Heart right ventricle (tissue), 16 donors: ENCODE data around the gene FREM1. TPM values are rescaled to one million over a fixed set of nuclear protein-coding genes. Genes with fewer than 3 reads are reported as not detected.

Experiments used
- ATAC-seq, 8 donors: fragments of 200-7000 bp; cut with Tn5 transposase; one replicate each; pipeline ENCODE4 v1.9.1; 2020; ENCODE audit warnings: mild to moderate bottlenecking in 8 of 8, moderate library complexity in 8 of 8, moderate number of reproducible peaks in 1 of 8
- DNase-seq, 2 donors: peaks; one replicate each; pipeline ENCODE4 v3.0.0-alpha.2; 2020
- H3K27ac ChIP-seq, 10 donors: fragments of 200-600 bp; sonication (generic) in 2 of 10; one replicate each; pipeline versions ENCODE4 v1.5.0 to v1.8.0; 2020 to 2022; ENCODE audit warnings: mild to moderate bottlenecking in 3 of 10
- H3K27me3 ChIP-seq, 7 donors: fragments of 200-600 bp; one replicate each; pipeline ENCODE4 v1.8.0; 2021 to 2022; ENCODE audit warnings: mild to moderate bottlenecking in 2 of 7
- H3K36me3 ChIP-seq, 9 donors: fragments of 200-600 bp; sonication (generic) in 1 of 9; one replicate each; pipeline versions ENCODE4 v1.5.0 to v1.8.0; 2020 to 2022; ENCODE audit warnings: mild to moderate bottlenecking in 2 of 9
- H3K4me1 ChIP-seq, 9 donors: fragments of 200-600 bp; sonication (generic) in 1 of 9; one replicate each; pipeline versions ENCODE4 v1.5.0 to v1.8.0; 2020 to 2022; ENCODE audit warnings: mild to moderate bottlenecking in 4 of 9
- H3K4me3 ChIP-seq, 10 donors: fragments of 200-600 bp; sonication (generic) in 2 of 10; one replicate each; pipeline versions ENCODE4 v1.5.0 to v1.8.0; 2020 to 2022; ENCODE audit warnings: mild to moderate bottlenecking in 7 of 10, moderate library complexity in 2 of 10
- H3K9me3 ChIP-seq, 11 donors: fragments of 200-600 bp in 10 of 11; sonication (generic) in 2 of 11; one replicate each; pipeline versions ENCODE4 v1.5.0 to v1.8.0; 2013 to 2022; ENCODE audit warnings: mild to moderate bottlenecking in 2 of 11, control low read depth in 1 of 11, moderate library complexity in 1 of 11
- WGBS, 2 donors: extraction: QIAGEN DNeasy Blood & Tissue Kit; methylation state at CpG; one replicate each; pipeline ENCODE4 v1.1.7; 2013; ENCODE audit warnings: inconsistent platforms in 1 of 2; 5-methylcytosine and 5-hydroxymethylcytosine counted together
- intact Hi-C, 10 donors: fragments of 100-400 bp; cut with DNase I; formaldehyde crosslinking; loops; one replicate each; pipeline versions ENCODE4 v1.11.1 to v1.14.2; 2022
- polyA plus RNA-seq, 2 donors: library from polyadenylated mRNA; stranded (reverse); fragments of 200-250 nt; gene quantifications; one replicate each; pipeline ENCODE4 v1.2.3, GENCODE V29; 2013
- total RNA-seq, 10 donors: library from RNA; stranded (reverse); fragmentation: NEBNext Ultra II Directional in 3 of 10; extraction: Animal tissue kit (Norgen Biotek cat#: 25700) in 3 of 10; gene quantifications; one replicate each; pipeline versions ENCODE4 v1.2.1 to v1.2.4, GENCODE V29; 2021 to 2023
- TF ChIP-seq, protein P1 (sequence below), 9 donors: fragments of 200-600 bp; sonication (generic) in 2 of 9; IDR thresholded peaks; one replicate each; pipeline versions ENCODE4 v1.5.0 to v1.8.0; 2021 to 2022; ENCODE audit warnings: antibody characterized with exemption in 9 of 9, mild to moderate bottlenecking in 5 of 9, moderate library complexity in 1 of 9
- donor health status: Arrhythmogenic right ventricular cardiomyopathy.
- donor health status: ischemic (EF 13 %, LVEDD 7.1; RV severe dilation, severe dysfunction).
- donor health status: healthy with polysubstance abuse.
- donor health status: DM: no; HTN: yes; CAD: no.
- donor health status: DM: no; HTN: no; CAD: no.
- donor health status: ischemic (EF 25% LVEDD 6.9; RV normal size, moderate dysfunction).
- donor health status: ischemic (EF 25% LVEDD 5.7; RV mildly dilated, moderate dysfunction).
- donor health status: healthy.
- donor health status: DM: yes; HTN: yes; CAD: no.
- donor health status: Ischemic cardiomyopathy.
- donor health status: ischemic (EF 35%, LVEDD 5.7; RV mildly dilated, moderate dysfunction).
- donor health status: nonischemic (EF 11% LVEDD 7.7; RV severe dilation, severe dysfunction).
- donor health status: DM: yes; HTN: yes; CAD: no.
- donor health status: PGD.
- donor health status: ischemic (EF 29% LVEDD 5.4; RV normal size, mild dysfunction).
- donor health status: nonischemic (EF 23%, LVEDD 6.1; RV moderate dilation, normal function).

Gene FREM1
- total and polyA plus RNA-seq, 12 donors = 0.59 to 5.9 (median 3.1) TPM

DNA sequence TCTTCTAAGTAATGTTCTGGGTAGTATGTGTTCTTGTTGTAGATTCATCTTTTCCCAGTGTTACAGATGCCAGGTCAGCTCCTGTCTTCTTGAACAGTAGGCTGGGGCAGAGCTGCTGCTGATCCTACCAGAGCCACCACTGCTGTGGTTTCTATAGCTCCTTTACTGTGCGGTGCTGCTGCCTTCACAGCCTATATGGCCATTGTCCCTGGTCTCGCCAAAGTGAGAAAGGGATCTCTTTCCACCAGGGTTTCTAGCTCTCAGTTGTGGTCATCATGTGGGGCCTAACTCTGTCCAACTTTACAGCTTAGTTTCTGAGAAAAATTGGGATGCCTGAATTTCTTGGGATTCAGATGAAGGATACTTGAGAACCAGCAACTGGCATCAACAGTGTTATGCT lies 116.8 kb downstream of the FREM1 start:
- intact Hi-C loops = no loop called here
- 93 to 98% methylated on average over 2 of the region's 2 CpGs for WGBS, 2 donors
- Histone ChIP-seq H3K4me1 (no peaks in the 10 kb centered on the region), H3K27me3 (peaks cover 0 to 3% (median 0%) of the 10 kb centered on the region in 7 donors), H3K4me3 (no peak overlapping the region), H3K9me3 (no peaks in the 10 kb centered on the region), H3K27ac (no peak overlapping the region), H3K36me3 (peaks cover 0 to 4% (median 0%) of the 10 kb centered on the region in 9 donors)
- DNase-seq (no peak), ATAC-seq (no peak)
- TF ChIP-seq, protein P1, sequence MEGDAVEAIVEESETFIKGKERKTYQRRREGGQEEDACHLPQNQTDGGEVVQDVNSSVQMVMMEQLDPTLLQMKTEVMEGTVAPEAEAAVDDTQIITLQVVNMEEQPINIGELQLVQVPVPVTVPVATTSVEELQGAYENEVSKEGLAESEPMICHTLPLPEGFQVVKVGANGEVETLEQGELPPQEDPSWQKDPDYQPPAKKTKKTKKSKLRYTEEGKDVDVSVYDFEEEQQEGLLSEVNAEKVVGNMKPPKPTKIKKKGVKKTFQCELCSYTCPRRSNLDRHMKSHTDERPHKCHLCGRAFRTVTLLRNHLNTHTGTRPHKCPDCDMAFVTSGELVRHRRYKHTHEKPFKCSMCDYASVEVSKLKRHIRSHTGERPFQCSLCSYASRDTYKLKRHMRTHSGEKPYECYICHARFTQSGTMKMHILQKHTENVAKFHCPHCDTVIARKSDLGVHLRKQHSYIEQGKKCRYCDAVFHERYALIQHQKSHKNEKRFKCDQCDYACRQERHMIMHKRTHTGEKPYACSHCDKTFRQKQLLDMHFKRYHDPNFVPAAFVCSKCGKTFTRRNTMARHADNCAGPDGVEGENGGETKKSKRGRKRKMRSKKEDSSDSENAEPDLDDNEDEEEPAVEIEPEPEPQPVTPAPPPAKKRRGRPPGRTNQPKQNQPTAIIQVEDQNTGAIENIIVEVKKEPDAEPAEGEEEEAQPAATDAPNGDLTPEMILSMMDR (IDR thresholded peaks at IDR 0.05) = no peak

DNA sequence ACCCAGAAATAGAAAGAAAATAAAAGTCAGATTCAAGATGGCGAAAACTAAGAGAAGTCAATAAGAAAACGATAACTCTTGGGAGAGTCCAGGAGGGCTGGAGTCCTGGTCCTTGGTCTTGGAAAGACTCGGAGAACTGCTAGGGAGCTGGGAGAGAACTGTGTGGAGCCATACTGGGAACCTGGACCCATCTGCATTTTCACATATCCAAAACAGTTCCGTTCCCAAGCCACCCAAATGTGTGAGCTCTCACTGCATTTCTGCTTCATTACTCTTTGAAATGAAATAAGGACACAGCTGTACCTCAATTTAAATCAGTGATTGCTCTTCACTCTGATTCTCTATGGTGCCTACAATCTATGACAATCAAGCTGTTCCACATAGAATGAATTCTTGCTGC lies 119.6 kb downstream of the FREM1 start:
- intact Hi-C loops = no loop called here
- TF ChIP-seq, protein P1 (IDR thresholded peaks at IDR 0.05) = no peak
- no peak for ATAC-seq
- 81 to 84% methylated on average over 4 of the region's 4 CpGs for WGBS, 2 donors
- H3K27me3 ChIP-seq = peaks cover 0 to 3% (median 0%) of the 10 kb centered on the region in 7 donors
- no peak for DNase-seq
- H3K4me3 ChIP-seq = no peak overlapping the region
- H3K4me1 ChIP-seq = no peaks in the 10 kb centered on the region
- H3K9me3 ChIP-seq = peaks cover 0 to 8% (median 0%) of the 10 kb centered on the region in 11 donors
- no peak overlapping the region for H3K27ac ChIP-seq
- peaks cover 0 to 7% (median 0%) of the 10 kb centered on the region in 9 donors for H3K36me3 ChIP-seq

DNA sequence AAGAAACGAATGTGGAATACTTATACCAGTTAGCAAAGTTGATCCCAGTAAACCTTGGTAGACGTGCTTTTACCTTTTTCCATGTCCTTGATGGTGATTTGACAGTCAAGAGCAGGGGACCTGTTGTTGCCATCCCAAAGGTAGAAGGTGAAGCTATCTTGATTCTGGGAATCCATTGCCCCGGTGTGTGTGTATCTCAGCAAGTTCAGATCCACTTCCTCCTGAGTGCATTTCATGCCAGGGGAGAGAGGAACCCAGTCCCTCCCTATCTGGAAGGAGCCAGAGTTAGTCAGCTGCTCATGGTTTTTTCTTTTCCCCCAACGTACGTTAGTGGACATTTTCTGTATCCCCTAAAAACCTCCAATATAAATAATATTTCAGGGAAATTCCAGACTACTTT lies 121.4 kb downstream of the FREM1 start:
- Histone ChIP-seq H3K9me3 (peaks cover 0 to 8% (median 0%) of the 10 kb centered on the region in 11 donors), H3K27ac (no peak overlapping the region), H3K4me1 (no peaks in the 10 kb centered on the region), H3K4me3 (no peak overlapping the region), H3K27me3 (peaks cover 0 to 3% (median 0%) of the 10 kb centered on the region in 7 donors), H3K36me3 (peaks cover 0 to 10% (median 0%) of the 10 kb centered on the region in 9 donors)
- 83 to 84% methylated on average over 5 of the region's 5 CpGs for WGBS, 2 donors
- TF ChIP-seq, protein P1 (IDR thresholded peaks at IDR 0.05) = no peak
- intact Hi-C loops = no loop called here
- no peak for ATAC-seq
- DNase-seq = no peak

DNA sequence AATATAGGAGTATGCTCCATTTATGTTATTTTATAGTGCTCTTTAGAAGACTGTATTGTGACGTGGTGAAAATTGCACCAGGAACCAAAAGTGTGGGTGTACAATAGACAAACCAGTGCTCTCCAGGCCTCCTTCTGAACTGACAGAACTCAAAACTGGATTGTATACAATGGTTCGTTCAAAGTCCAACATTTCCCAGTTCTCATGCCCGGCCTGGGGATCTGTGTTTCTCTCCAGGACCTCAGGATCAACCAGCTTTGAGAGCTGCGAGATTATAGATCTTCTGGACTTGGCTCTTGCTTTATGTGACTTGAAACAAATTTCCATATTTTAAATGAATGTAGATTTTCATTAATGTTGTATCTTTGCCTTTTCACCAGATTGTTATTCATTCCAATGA lies 126.9 kb downstream of the FREM1 start:
- Histone ChIP-seq H3K9me3 (peaks cover 0 to 8% (median 0%) of the 10 kb centered on the region in 11 donors), H3K27ac (no peak overlapping the region), H3K4me3 (no peak overlapping the region), H3K4me1 (peaks cover 0 to 12% (median 0%) of the 10 kb centered on the region in 9 donors), H3K36me3 (peaks cover 0 to 11% (median 0%) of the 10 kb centered on the region in 9 donors), H3K27me3 (no peaks in the 10 kb centered on the region)
- intact Hi-C loops = no loop called here
- DNase-seq (no peak), ATAC-seq (no peak)
- WGBS, 2 donors = 78 to 85% methylated on average over 4 of the region's 4 CpGs
- TF ChIP-seq, protein P1 (IDR thresholded peaks at IDR 0.05) = no peak
